ENCODE results near the gene TPD52L1. TPM values are rescaled to one million over a fixed set of nuclear protein-coding genes. Genes with fewer than 3 reads are reported as not detected.

The TPD52L1 gene
- total and polyA plus RNA-seq, 4 donors = 15.6 to 43.5 (median 16.7) TPM

DNA sequence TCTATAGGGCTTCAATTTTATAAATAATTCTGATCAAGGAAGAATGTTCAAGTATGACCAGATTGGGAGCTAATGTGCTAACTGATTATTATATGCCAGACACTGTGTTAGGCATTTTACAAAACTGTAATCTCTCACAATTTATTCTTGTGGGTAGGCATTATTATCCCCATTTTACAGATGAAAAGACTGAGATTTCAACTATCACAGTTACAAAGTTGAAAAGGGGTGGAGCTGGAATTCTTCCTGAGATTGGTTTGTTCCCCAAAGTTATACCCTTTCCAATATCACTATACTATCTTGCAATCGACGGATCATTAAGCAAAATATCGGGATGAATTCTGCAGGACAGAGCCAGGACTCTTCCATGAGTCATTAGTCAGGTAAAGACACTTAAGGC lies 57.1 kb downstream of the TPD52L1 start:
- no peak overlapping the region for H3K27ac ChIP-seq (ENCODE audit: low read depth in 1 of 2, low read length in 1 of 2)
- no peaks in the 10 kb centered on the region for H3K36me3 ChIP-seq (ENCODE audit: control insufficient read depth in 4 of 4, insufficient read depth in 4 of 4, low read length in 4 of 4)
- DNase-seq = no peak
- H3K9me3 ChIP-seq (ENCODE audit: control insufficient read depth in 4 of 4, insufficient read depth in 3 of 4, low read length in 3 of 4) = no peaks in the 10 kb centered on the region
- TF ChIP-seq, protein P1, sequence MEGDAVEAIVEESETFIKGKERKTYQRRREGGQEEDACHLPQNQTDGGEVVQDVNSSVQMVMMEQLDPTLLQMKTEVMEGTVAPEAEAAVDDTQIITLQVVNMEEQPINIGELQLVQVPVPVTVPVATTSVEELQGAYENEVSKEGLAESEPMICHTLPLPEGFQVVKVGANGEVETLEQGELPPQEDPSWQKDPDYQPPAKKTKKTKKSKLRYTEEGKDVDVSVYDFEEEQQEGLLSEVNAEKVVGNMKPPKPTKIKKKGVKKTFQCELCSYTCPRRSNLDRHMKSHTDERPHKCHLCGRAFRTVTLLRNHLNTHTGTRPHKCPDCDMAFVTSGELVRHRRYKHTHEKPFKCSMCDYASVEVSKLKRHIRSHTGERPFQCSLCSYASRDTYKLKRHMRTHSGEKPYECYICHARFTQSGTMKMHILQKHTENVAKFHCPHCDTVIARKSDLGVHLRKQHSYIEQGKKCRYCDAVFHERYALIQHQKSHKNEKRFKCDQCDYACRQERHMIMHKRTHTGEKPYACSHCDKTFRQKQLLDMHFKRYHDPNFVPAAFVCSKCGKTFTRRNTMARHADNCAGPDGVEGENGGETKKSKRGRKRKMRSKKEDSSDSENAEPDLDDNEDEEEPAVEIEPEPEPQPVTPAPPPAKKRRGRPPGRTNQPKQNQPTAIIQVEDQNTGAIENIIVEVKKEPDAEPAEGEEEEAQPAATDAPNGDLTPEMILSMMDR (IDR thresholded peaks at IDR 0.05; ENCODE audit: control extremely low read depth, extremely low read depth) = no peak
- no peaks in the 10 kb centered on the region for H3K27me3 ChIP-seq (ENCODE audit: control insufficient read depth in 3 of 3, insufficient read depth in 3 of 3, low read length in 2 of 3)
- H3K4me1 ChIP-seq (ENCODE audit: control insufficient read depth in 5 of 5, insufficient read depth in 5 of 5, low read length in 5 of 5) = no peaks in the 10 kb centered on the region
- no peak overlapping the region for H3K4me3 ChIP-seq
- no peak overlapping the region for H3K9ac ChIP-seq (ENCODE audit: insufficient read depth in 1 of 2, low read length in 2 of 2)
- ATAC-seq (ENCODE audit: insufficient read depth, low FRiP score) = no peak
- 95 to 98% methylated on average over 3 of the region's 3 CpGs for WGBS, 2 donors

DNA sequence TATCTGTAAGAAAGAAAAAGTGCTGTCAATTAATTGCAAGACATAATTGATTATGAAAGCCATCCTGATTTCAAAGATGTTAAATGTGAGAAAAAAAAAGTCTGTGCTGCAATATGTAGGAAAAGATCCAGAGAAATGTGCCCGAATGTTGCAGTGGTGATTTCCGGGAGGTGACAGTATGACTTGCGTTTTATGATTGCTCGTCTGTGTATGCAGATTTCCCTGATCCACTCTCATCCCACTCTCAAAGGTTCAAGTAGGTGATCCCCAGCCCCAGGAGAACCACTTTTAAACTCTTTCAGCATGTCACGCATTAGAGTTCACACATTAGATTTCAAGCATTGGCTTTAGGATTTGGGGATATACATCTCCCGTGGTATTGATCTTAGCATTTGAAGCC lies 57.8 kb downstream of the TPD52L1 start:
- no peaks in the 10 kb centered on the region for H3K27me3 ChIP-seq (ENCODE audit: control insufficient read depth in 3 of 3, insufficient read depth in 3 of 3, low read length in 2 of 3)
- H3K27ac ChIP-seq (ENCODE audit: low read depth in 1 of 2, low read length in 1 of 2) = no peak overlapping the region
- H3K36me3 ChIP-seq (ENCODE audit: control insufficient read depth in 4 of 4, insufficient read depth in 4 of 4, low read length in 4 of 4) = no peaks in the 10 kb centered on the region
- H3K9me3 ChIP-seq (ENCODE audit: control insufficient read depth in 4 of 4, insufficient read depth in 3 of 4, low read length in 3 of 4) = no peaks in the 10 kb centered on the region
- TF ChIP-seq, protein P1 (IDR thresholded peaks at IDR 0.05; ENCODE audit: control extremely low read depth, extremely low read depth) = no peak
- no peaks in the 10 kb centered on the region for H3K4me1 ChIP-seq (ENCODE audit: control insufficient read depth in 5 of 5, insufficient read depth in 5 of 5, low read length in 5 of 5)
- H3K9ac ChIP-seq (ENCODE audit: insufficient read depth in 1 of 2, low read length in 2 of 2) = no peak overlapping the region
- ATAC-seq (ENCODE audit: insufficient read depth, low FRiP score) (no peak), DNase-seq (no peak)
- no peak overlapping the region for H3K4me3 ChIP-seq
- 79 to 83% methylated on average over 6 of the region's 6 CpGs for WGBS, 2 donors

DNA sequence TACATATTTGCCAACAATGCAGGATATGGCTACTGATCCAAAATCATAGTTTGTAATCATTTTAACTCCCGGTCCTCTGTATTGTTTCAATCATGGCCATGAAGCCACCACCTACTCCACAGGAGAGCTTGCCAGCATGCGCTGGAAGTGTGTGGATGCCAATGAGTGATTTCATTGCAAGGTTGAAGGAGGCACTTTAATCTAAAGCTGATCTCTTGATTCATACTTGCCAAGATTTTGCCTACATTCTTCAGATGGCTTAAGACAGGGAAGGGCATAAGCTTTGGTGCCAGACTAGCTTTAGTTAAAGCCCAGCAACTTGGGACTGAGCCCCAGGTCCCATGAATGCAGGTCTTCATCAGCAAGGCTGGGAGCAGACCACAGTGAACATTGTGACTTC lies 58.8 kb downstream of the TPD52L1 start:
- ATAC-seq (ENCODE audit: insufficient read depth, low FRiP score) = no peak

DNA sequence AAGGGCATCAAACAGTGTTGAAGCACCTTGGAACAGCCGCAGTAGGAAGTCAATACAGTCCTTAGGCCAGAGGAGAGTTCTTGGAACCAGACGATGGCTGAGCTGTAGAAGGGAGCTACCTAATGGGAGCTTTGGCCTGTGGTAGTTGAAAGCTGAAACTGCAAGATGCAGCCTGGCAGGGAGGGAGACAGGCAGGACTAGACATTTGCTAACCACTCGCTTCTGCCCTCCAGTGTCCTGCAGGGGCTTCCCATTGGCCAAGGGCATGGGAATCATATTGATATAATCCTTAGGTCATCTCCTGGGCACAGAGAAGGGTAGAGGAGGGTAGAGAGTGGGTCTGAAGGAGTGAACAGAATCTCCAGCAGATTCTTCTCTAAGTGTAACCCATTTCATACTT lies 60.4 kb downstream of the TPD52L1 start:
- DNase-seq (no peak), ATAC-seq (ENCODE audit: insufficient read depth, low FRiP score) (no peak)
- Histone ChIP-seq H3K36me3 (ENCODE audit: control insufficient read depth in 4 of 4, insufficient read depth in 4 of 4, low read length in 4 of 4) (no peaks in the 10 kb centered on the region), H3K9ac (ENCODE audit: insufficient read depth in 1 of 2, low read length in 2 of 2) (no peak overlapping the region), H3K4me1 (ENCODE audit: control insufficient read depth in 5 of 5, insufficient read depth in 5 of 5, low read length in 5 of 5) (no peaks in the 10 kb centered on the region), H3K27me3 (ENCODE audit: control insufficient read depth in 3 of 3, insufficient read depth in 3 of 3, low read length in 2 of 3) (peaks cover 0 to 3% (median 0%) of the 10 kb centered on the region in 3 donors), H3K27ac (ENCODE audit: low read depth in 1 of 2, low read length in 1 of 2) (no peak overlapping the region), H3K4me3 (no peak overlapping the region), H3K9me3 (ENCODE audit: control insufficient read depth in 4 of 4, insufficient read depth in 3 of 4, low read length in 3 of 4) (no peaks in the 10 kb centered on the region)
- WGBS, 2 donors = 97% methylated on average over 3 of the region's 3 CpGs
- TF ChIP-seq, protein P1 (IDR thresholded peaks at IDR 0.05; ENCODE audit: control extremely low read depth, extremely low read depth) = no peak

More for the DNA sequence above, 58.8 kb downstream of the TPD52L1 start:
- H3K27me3 ChIP-seq (ENCODE audit: control insufficient read depth in 3 of 3, insufficient read depth in 3 of 3, low read length in 2 of 3) = no peaks in the 10 kb centered on the region
- TF ChIP-seq, protein P1 (IDR thresholded peaks at IDR 0.05; ENCODE audit: control extremely low read depth, extremely low read depth) = no peak
- no peak for DNase-seq
- no peaks in the 10 kb centered on the region for H3K36me3 ChIP-seq (ENCODE audit: control insufficient read depth in 4 of 4, insufficient read depth in 4 of 4, low read length in 4 of 4)
- no peak overlapping the region for H3K9ac ChIP-seq (ENCODE audit: insufficient read depth in 1 of 2, low read length in 2 of 2)
- H3K4me3 ChIP-seq = no peak overlapping the region
- H3K9me3 ChIP-seq (ENCODE audit: control insufficient read depth in 4 of 4, insufficient read depth in 3 of 4, low read length in 3 of 4) = no peaks in the 10 kb centered on the region
- no peak overlapping the region for H3K27ac ChIP-seq (ENCODE audit: low read depth in 1 of 2, low read length in 1 of 2)
- WGBS, 2 donors = 61 to 80% methylated on average over 2 of the region's 2 CpGs
- H3K4me1 ChIP-seq (ENCODE audit: control insufficient read depth in 5 of 5, insufficient read depth in 5 of 5, low read length in 5 of 5) = no peaks in the 10 kb centered on the region

Measured in lung (tissue), 12 donors.